ENCODE measurements around the gene MAP4K2.

- no peak for TF ChIP-seq EZH2phosphoT487 (IDR thresholded peaks at IDR 0.05; ENCODE audit: unreplicated experiment)
- peak in 1 of 2 experiments; percentile 3; a peak in 1 of 4 replicates for TF ChIP-seq CTCF (conservative IDR thresholded peaks at IDR 0.05; ENCODE audit: low read depth in 2 of 2)
- TF ChIP-seq ETS1 (IDR thresholded peaks at IDR 0.05) = no peak
- no peak for TF ChIP-seq EZH2 (IDR thresholded peaks at IDR 0.05; ENCODE audit: low read depth, unreplicated experiment)
- TF ChIP-seq JUNB (IDR thresholded peaks at IDR 0.05; ENCODE audit: unreplicated experiment) = no peak
- TF ChIP-seq REST (IDR thresholded peaks at IDR 0.05; ENCODE audit: unreplicated experiment) = no peak
- peak; percentile 96 for TF ChIP-seq POLR2AphosphoS5 (IDR thresholded peaks at IDR 0.05; ENCODE audit: low read depth)
- TF ChIP-seq NANOG (IDR thresholded peaks at IDR 0.05; ENCODE audit: borderline replicate concordance) = no peak
- peak; percentile 75 for TF ChIP-seq CREB1 (CRISPR knock-in tag; IDR thresholded peaks at IDR 0.05; ENCODE audit: low read depth)
- TF ChIP-seq ZNF331 (CRISPR knock-in tag; IDR thresholded peaks at IDR 0.05; ENCODE audit: low read depth) = no peak
- no peak for TF ChIP-seq ZNF462 (CRISPR knock-in tag; IDR thresholded peaks at IDR 0.05)
- TF ChIP-seq STAT1 (IDR thresholded peaks at IDR 0.05; ENCODE audit: unreplicated experiment) = no peak
- no peak for TF ChIP-seq ZNF114 (CRISPR knock-in tag; IDR thresholded peaks at IDR 0.05)
Measured at GRCh38 chr11:64778473-64779298, 24.3 kb downstream of the MAP4K2 start, which contains the start of gene SF1.
